Central memory CD8-positive, alpha-beta T cell (primary cell): ENCODE results near the gene OR6C68.

Experiments used
- ATAC-seq: fragments of 150-1000 bp; cut with Tn5 transposase; replicated peaks from 2 replicates; pipeline ENCODE4 v1.10.0; 2022; ENCODE audit warnings: mild to moderate bottlenecking, moderate FRiP score, moderate number of reproducible peaks; ENCODE audit not compliant: poor library complexity, severe bottlenecking; ENCODE audit errors: extremely low read depth
- DNase-seq, 2 donors: peaks; one replicate each; pipeline ENCODE4 v3.0.0; 2021; ENCODE audit warnings: low spot score in 2 of 2
- H3K27ac Mint-ChIP-seq: one replicate; pipeline ENCODE4 v1.8.0; 2022; ENCODE audit warnings: low read depth, mild to moderate bottlenecking, moderate library complexity, mixed read lengths
- H3K27me3 Mint-ChIP-seq: one replicate; pipeline ENCODE4 v1.8.0; 2022; ENCODE audit warnings: mixed read lengths
- H3K36me3 Mint-ChIP-seq: one replicate; pipeline ENCODE4 v1.8.0; 2022; ENCODE audit warnings: mild to moderate bottlenecking, moderate library complexity, mixed read lengths; ENCODE audit not compliant: insufficient read depth
- H3K4me1 Mint-ChIP-seq: one replicate; pipeline ENCODE4 v1.8.0; 2022; ENCODE audit warnings: mixed read lengths
- H3K4me3 Mint-ChIP-seq: one replicate; pipeline ENCODE4 v1.8.0; 2022; ENCODE audit warnings: mild to moderate bottlenecking, moderate library complexity, mixed read lengths
- H3K9me3 Mint-ChIP-seq: one replicate; pipeline ENCODE4 v1.8.0; 2022; ENCODE audit warnings: mixed read lengths

The OR6C68 gene

GRCh38 chr12:55499231-55499630 is 7.1 kb downstream of the OR6C68 start:
- Mint-ChIP-seq H3K9me3 (no peaks in the 10 kb centered on the region), H3K4me3 (no peak overlapping the region), H3K27ac (no peak overlapping the region), H3K27me3 (peaks cover 42% of the 10 kb centered on the region), H3K36me3 (no peaks in the 10 kb centered on the region), H3K4me1 (no peaks in the 10 kb centered on the region)
- ATAC-seq (no peak), DNase-seq (no peak)

GRCh38 chr12:55499810-55500252 is 7.7 kb downstream of the OR6C68 start:
- ATAC-seq (no peak), DNase-seq (no peak)
- H3K36me3 Mint-ChIP-seq, result no peaks in the 10 kb centered on the region
- H3K9me3 Mint-ChIP-seq, result no peaks in the 10 kb centered on the region
- peaks cover 42% of the 10 kb centered on the region for H3K27me3 Mint-ChIP-seq
- no peaks in the 10 kb centered on the region for H3K4me1 Mint-ChIP-seq
- H3K27ac Mint-ChIP-seq, result no peak overlapping the region
- no peak overlapping the region for H3K4me3 Mint-ChIP-seq

GRCh38 chr12:55501601-55502000 is 9.4 kb downstream of the OR6C68 start:
- Mint-ChIP-seq H3K27ac (no peak overlapping the region), H3K27me3 (peaks cover 45% of the 10 kb centered on the region), H3K36me3 (no peaks in the 10 kb centered on the region), H3K9me3 (no peaks in the 10 kb centered on the region), H3K4me1 (no peaks in the 10 kb centered on the region), H3K4me3 (no peak overlapping the region)
- DNase-seq (no peak), ATAC-seq (no peak)

- Mint-ChIP-seq H3K4me1 (no peaks in the 10 kb centered on the region), H3K27ac (no peak overlapping the region), H3K36me3 (no peaks in the 10 kb centered on the region), H3K27me3 (peaks cover 53% of the 10 kb centered on the region), H3K4me3 (no peak overlapping the region), H3K9me3 (no peaks in the 10 kb centered on the region)
- no peak for ATAC-seq
- no peak for DNase-seq
Measured at GRCh38 chr12:55515696-55516095, 23.5 kb downstream of the OR6C68 start.

GRCh38 chr12:55516391-55516790 is 24.2 kb downstream of the OR6C68 start:
- Mint-ChIP-seq H3K36me3 (no peaks in the 10 kb centered on the region), H3K27ac (no peak overlapping the region), H3K4me1 (no peaks in the 10 kb centered on the region), H3K9me3 (no peaks in the 10 kb centered on the region), H3K4me3 (no peak overlapping the region), H3K27me3 (peaks cover 53% of the 10 kb centered on the region)
- no peak for DNase-seq
- ATAC-seq, result no peak
